OCI-LY1 (cell line): ENCODE measurements around the gene NR1D2.

Source experiments
- CTCF ChIP-seq: fragments of 200-600 bp; sonication (generic), shearing (Covaris generic); IDR thresholded peaks from 2 replicates; pipeline ENCODE4 v1.5.1; 2017; ENCODE audit warnings: mild to moderate bottlenecking, antibody characterized with exemption, low read length, moderate library complexity, mixed read lengths
- EZH2 ChIP-seq: fragments of 200-600 bp; sonication (generic), shearing (Covaris generic); IDR thresholded peaks from 2 replicates; pipeline ENCODE4 v1.8.0; 2017; ENCODE audit warnings: borderline replicate concordance, mixed run types, mild to moderate bottlenecking, antibody characterized with exemption, low read length, moderate library complexity, mixed read lengths

GRCh38 chr3:24019585-24019984 is 74.5 kb downstream of the NR1D2 start:
- TF ChIP-seq CTCF (no peak), EZH2 (no peak)
